Putamen (tissue), 1 donor: ENCODE results near the gene HHIPL1.
"Not testable (repeated sequence)": the region's sequence is repeated elsewhere in the genome, so short reads cannot be mapped to it uniquely, and the experiment has no call there.

Experiments used
- DNase-seq: peaks from one replicate; pipeline ENCODE4 v3.0.0-alpha.2; 2016; ENCODE audit warnings: low spot score

Gene HHIPL1

DNA sequence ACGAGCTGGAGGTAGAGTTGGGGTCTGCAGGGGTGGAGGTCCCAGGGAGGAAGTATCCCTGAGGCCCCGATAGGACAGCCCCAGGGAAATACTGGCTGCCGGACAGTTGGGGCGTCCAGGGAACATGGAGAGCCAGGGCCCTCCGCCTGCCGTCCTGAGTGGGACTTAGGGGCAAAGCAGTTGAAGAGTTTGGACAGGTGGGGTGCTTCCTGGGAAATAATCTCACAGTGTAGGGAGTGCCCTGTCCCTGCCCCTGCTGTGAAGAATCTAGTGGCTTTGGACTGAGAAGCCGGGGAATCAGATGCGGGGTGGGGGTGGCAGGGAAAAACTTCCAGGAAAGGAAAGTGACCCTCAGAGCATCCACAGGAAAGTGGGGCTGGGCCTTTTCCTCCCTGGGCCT, 9.8 kb upstream of the HHIPL1 start:
- no peak for DNase-seq

DNA sequence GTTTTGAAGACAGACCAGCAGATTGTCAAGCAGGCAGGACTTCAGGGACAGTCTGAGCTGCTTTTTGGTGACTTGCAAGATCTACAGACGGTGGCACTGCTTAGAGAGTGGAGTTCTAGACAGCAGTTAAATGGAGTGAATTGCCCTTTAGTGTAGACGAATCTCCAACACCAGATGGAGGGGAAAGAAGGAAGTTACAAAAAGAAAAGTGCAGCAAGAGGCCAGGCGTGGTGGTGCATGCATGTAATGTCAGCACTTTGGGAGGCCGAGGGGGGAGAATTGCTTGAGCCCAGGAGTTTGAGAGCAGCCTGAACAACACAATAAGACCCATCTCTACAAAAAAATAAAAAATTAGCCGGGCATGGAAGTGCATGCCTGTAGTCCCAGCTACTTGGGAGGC, 8.4 kb upstream of the HHIPL1 start:
- no peak for DNase-seq

DNA sequence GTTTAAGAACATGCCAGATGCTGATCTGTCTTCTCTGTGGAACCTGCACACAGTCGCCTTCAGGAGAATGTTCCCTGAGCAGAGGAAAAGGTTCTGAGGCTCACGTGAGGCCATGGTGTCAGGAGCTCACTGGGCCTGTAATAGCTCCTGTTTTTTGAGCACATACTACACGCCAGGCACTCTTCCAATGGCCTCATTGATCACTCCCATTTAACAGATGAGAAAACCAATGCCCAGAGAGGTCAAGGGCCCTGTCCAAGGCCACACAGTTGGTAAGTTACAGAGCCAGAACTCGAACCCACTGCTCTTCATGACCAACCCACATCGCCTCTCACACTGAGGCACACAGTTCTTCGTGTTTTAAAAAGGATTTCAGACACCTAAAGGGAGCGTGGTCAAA, 7.3 kb upstream of the HHIPL1 start:
- no peak for DNase-seq

DNA sequence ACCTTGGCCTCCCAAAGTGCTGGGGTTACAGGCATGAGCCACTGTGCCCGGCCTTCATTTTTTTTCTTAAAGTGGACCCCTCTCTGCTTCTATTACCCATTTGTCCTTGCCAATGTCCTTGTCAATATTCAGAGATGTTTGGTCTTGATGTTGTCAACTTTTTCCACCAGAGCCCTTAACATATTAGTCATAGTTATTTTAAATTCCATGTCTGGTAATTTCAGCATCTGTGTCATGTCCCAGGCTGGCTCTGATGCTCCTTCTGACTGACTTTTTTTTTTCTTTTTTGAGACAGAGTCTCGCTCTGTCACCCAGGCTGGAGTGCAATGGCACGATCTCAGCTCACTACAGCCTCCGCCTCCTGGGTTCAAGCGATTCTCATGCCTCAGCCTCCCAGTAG, 2.2 kb upstream of the HHIPL1 start:
- DNase-seq: not testable (repeated sequence)

- no peak for DNase-seq
Measured at GRCh38 chr14:99643343-99643742, 1.6 kb upstream of the HHIPL1 start.

DNA sequence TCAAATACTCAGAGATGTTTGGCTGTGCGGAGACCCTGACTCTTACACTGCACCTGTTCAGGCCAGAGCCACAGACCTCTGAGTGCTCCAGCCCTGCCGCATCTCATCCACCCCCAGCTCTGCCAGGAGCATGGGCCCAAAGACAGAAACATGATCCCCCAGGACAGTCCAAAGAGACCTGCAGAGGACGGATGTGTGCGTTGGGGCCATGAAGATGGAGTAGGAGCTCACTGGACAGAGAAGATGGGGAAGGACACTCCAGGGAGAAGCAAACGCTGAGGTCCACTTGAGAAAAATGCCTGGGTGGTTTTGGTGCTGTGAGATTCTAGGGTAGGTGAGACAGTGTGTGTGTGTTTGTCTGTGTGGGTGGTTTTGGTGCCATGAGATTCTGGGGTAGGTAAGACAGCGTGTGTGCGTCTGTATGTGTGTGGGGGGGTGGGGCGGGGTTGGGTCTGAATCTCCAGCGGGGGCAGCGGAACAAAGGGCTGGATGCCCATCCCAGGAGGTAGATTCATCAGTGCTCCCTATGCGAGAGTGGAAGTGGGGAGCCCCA, 818 bp upstream of the HHIPL1 start:
- no peak for DNase-seq

GRCh38 chr14:99645545-99646505, 896 bp downstream of the HHIPL1 start:
- DNase-seq: no peak

DNA sequence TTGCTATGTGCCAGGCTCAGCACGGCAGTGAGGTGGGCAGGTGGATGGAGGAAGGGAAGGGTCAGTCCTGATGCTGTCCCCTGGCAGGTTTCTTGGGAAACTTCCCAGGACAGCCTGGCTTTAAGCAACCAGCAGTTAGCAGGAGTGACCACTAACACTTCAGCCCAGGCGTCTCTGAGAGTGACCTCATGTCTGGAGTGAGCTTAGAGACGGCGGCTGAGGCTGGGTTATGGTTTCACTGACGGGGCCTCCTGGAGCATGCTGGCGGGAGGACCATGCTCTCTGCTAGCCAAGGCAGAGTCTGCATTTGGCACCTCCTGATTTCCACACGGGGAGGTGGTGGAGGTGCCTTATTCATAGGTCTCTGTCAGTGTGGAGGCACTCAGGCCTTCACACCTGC, 2.5 kb downstream of the HHIPL1 start:
- no peak for DNase-seq

- DNase-seq: no peak
Measured at GRCh38 chr14:99648027-99648784, 3.3 kb downstream of the HHIPL1 start.

DNA sequence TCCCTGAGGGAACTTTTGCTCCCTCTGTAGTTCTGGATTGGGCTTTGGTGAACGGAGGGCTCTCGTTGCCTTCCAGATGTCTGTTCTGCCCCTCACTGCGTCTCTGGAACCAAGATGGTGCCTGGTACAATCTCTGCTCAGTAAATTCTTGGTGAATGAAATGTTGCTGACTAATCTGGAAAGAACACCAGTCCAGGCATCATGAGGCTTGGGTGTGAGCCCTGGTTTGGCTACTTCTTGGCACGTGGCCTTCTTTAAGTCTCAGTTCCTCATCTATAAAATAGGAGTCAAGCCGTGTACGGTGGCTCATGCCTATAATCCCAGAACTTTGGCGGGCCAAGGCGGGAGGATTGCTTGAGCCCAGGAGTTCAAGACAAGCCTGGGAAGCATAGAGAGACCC, 4.3 kb downstream of the HHIPL1 start:
- no peak for DNase-seq

GRCh38 chr14:99649643-99650042, 4.7 kb downstream of the HHIPL1 start:
- DNase-seq: no peak

GRCh38 chr14:99650189-99650588, 5.3 kb downstream of the HHIPL1 start:
- DNase-seq: no peak

GRCh38 chr14:99651953-99652746, 7.2 kb downstream of the HHIPL1 start:
- DNase-seq: no peak

GRCh38 chr14:99654235-99654985, 9.5 kb downstream of the HHIPL1 start:
- DNase-seq: no peak

- no peak for DNase-seq
Measured at GRCh38 chr14:99655521-99655920, 10.6 kb downstream of the HHIPL1 start.

DNA sequence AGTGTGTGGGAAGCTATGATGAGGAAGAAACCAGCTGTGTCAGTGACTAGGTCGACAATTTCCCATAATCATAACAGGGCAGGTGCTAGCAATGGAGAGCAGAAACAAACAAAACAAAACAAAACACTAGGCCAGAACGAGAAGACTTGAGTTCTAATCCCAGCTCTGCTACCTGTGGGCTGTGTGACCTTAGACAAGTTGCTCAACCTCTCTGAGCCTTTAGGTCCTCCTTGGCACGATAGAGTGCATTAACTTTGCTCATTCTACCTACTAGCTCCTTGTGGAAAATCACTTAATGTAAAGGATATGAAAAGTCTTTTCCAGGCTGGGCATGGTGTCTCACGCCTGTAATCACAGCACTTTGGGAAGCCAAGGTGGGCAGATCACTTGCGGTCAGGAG, 11.2 kb downstream of the HHIPL1 start:
- DNase-seq: no peak

- no peak for DNase-seq
Measured at GRCh38 chr14:99657645-99658155, 12.8 kb downstream of the HHIPL1 start.

DNA sequence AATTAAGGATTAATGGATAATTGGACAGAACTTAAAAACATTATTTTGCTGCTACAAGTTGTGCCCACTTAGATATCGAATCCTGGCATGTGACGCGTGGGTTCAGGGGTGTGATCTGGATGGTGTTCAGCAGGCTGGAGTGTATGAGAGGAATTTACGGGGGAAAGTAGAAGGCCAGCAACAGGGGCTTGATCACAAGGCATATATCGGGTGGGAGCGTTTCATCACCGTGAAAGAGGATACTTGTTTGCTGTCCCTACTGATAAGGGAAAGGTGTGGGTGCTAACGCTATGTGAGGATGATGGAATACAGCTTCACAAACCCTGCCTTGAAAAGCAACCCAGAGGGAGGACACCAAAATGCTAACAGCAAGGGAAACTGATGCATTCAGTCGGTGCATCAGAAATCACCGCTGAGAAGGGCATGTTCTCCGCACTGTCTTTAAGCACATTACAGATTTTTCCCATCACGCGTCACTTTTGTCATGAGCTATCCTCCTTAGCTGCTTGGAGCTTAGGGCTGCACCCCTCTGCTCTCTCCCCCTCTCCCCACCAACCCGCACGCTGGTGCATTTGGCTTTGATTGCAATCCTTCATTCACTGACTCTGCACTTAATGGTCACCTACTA, 13.4 kb downstream of the HHIPL1 start:
- DNase-seq: no peak

DNA sequence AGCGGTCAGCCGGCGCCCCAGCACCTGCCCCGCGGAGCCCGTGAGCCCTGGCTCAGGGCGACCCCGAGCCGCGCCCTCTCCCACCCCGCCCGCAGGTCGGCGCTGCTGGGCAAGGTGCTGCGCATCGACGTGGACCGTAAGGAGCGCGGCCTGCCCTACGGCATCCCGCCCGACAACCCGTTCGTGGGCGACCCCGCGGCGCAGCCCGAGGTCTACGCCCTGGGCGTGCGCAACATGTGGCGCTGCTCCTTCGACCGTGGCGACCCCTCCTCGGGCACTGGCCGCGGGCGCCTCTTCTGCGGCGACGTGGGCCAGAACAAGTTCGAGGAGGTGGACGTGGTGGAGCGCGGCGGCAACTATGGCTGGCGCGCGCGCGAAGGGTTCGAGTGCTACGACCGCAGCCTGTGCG, 14.4 kb downstream of the HHIPL1 start:
- no peak for DNase-seq

DNA sequence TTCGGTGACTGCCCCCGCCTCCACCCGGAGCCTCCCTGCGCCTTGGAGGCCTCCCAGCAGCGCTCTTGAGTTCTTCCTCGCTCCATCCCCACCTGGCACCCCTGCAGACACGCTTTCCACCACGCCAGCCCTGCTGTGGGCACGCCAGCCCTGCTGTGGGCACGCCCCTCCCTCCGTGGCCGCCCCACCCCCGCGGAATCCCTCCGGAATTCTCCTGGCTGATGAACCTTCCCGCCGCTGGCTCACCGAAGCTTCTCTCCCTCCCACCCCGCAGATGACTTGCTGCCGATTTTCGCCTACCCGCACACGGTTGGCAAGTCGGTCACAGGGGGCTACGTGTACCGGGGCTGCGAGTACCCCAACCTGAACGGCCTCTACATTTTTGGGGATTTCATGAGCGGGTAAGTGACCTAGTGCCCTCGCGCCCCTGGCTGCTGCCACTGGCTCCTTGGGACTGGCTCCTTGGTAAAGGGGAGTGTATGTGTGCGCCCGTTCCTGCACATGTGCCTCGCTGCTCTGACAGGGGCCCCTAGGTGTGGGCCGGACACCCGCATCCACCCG, 15.2 kb downstream of the HHIPL1 start:
- no peak for DNase-seq
